Immature natural killer cell (primary cell): Measurements from ENCODE around the gene NAT9. TPM values are rescaled to one million over a fixed set of nuclear protein-coding genes. Genes with fewer than 3 reads are reported as not detected.

Experiments
- DNase-seq, 3 donors: peaks; one replicate each; pipeline ENCODE4 v3.0.0; 2022; ENCODE audit warnings: mixed read lengths in 1 of 3
- H3K27ac Mint-ChIP-seq, 6 donors: one replicate each; pipeline ENCODE4 v1.8.0; 2020; ENCODE audit warnings: mixed read lengths in 6 of 6, mild to moderate bottlenecking in 5 of 6, inconsistent platforms in 4 of 6, moderate library complexity in 3 of 6
- H3K27me3 Mint-ChIP-seq, 3 donors: one replicate each; pipeline ENCODE4 v1.8.0; 2020 to 2021; ENCODE audit warnings: low read depth in 3 of 3, mild to moderate bottlenecking in 3 of 3, mixed read lengths in 3 of 3, moderate library complexity in 3 of 3, inconsistent platforms in 1 of 3
- H3K36me3 Mint-ChIP-seq, 3 donors: one replicate each; pipeline ENCODE4 v1.8.0; 2020; ENCODE audit warnings: mixed read lengths in 3 of 3, inconsistent platforms in 2 of 3, mild to moderate bottlenecking in 2 of 3
- H3K4me1 Mint-ChIP-seq, 2 donors: one replicate each; pipeline ENCODE4 v1.8.0; 2020; ENCODE audit warnings: inconsistent platforms in 2 of 2, mild to moderate bottlenecking in 2 of 2, mixed read lengths in 2 of 2, moderate library complexity in 1 of 2
- H3K4me3 Mint-ChIP-seq, 5 donors: one replicate each; pipeline ENCODE4 v1.8.0; 2020; ENCODE audit warnings: mild to moderate bottlenecking in 5 of 5, mixed read lengths in 5 of 5, inconsistent platforms in 3 of 5, moderate library complexity in 3 of 5
- H3K9me3 Mint-ChIP-seq, 6 donors: one replicate each; pipeline ENCODE4 v1.8.0; 2020; ENCODE audit warnings: mild to moderate bottlenecking in 6 of 6, mixed read lengths in 6 of 6, inconsistent platforms in 4 of 6, moderate library complexity in 3 of 6
- polyA plus RNA-seq, 3 donors: library from polyadenylated mRNA; unstranded; fragments of 300-500 nt; fragmentation: Illumina TruSeq; gene quantifications; one replicate each; pipeline ENCODE4 v1.2.3, GENCODE V29; 2021

The NAT9 gene
- polyA plus RNA-seq, 3 donors from 2014 or later, result 4.3 to 11.2 (median 6.3) TPM

GRCh38 chr17:74798239-74798707 lies 22.1 kb upstream of the NAT9 start:
- H3K4me3 Mint-ChIP-seq, result no peak overlapping the region
- H3K9me3 Mint-ChIP-seq, result no peaks in the 10 kb centered on the region
- no peak overlapping the region for H3K27ac Mint-ChIP-seq
- H3K27me3 Mint-ChIP-seq, result no peaks in the 10 kb centered on the region
- DNase-seq, result no peak
- peaks cover 11 to 43% (median 19%) of the 10 kb centered on the region in 3 donors for H3K36me3 Mint-ChIP-seq
- H3K4me1 Mint-ChIP-seq, result no peaks in the 10 kb centered on the region

- H3K27ac Mint-ChIP-seq, result peak overlapping the region in 1 of 6 donors; percentile 22
- no peaks in the 10 kb centered on the region for H3K4me1 Mint-ChIP-seq
- H3K9me3 Mint-ChIP-seq, result no peaks in the 10 kb centered on the region
- no peak for DNase-seq
- H3K27me3 Mint-ChIP-seq, result no peaks in the 10 kb centered on the region
- peaks cover 16 to 45% (median 19%) of the 10 kb centered on the region in 3 donors for H3K36me3 Mint-ChIP-seq
- H3K4me3 Mint-ChIP-seq, result no peak overlapping the region
Measured at GRCh38 chr17:74797824-74798223, 21.7 kb upstream of the NAT9 start.

- H3K4me3 Mint-ChIP-seq, result no peak overlapping the region
- H3K27ac Mint-ChIP-seq, result no peak overlapping the region
- peaks cover 17 to 46% (median 19%) of the 10 kb centered on the region in 3 donors for H3K36me3 Mint-ChIP-seq
- DNase-seq, result no peak
- H3K27me3 Mint-ChIP-seq, result no peaks in the 10 kb centered on the region
- no peaks in the 10 kb centered on the region for H3K4me1 Mint-ChIP-seq
- no peaks in the 10 kb centered on the region for H3K9me3 Mint-ChIP-seq
Measured at GRCh38 chr17:74796866-74797265, 20.7 kb upstream of the NAT9 start.

GRCh38 chr17:74796211-74796610 lies 20.1 kb upstream of the NAT9 start:
- Mint-ChIP-seq H3K27ac (no peak overlapping the region), H3K27me3 (no peaks in the 10 kb centered on the region), H3K36me3 (peaks cover 17 to 50% (median 19%) of the 10 kb centered on the region in 3 donors), H3K4me1 (peaks cover 5 to 6% of the 10 kb centered on the region in 2 donors), H3K4me3 (no peak overlapping the region), H3K9me3 (no peaks in the 10 kb centered on the region)
- no peak for DNase-seq

GRCh38 chr17:74795327-74796020 lies 19.3 kb upstream of the NAT9 start:
- H3K4me3 Mint-ChIP-seq, result no peak overlapping the region
- H3K27me3 Mint-ChIP-seq, result no peaks in the 10 kb centered on the region
- H3K27ac Mint-ChIP-seq, result no peak overlapping the region
- peaks cover 12 to 13% of the 10 kb centered on the region in 2 donors for H3K4me1 Mint-ChIP-seq
- no peaks in the 10 kb centered on the region for H3K9me3 Mint-ChIP-seq
- peaks cover 18 to 47% (median 19%) of the 10 kb centered on the region in 3 donors for H3K36me3 Mint-ChIP-seq
- no peak for DNase-seq

GRCh38 chr17:74792586-74793105 lies 16.5 kb upstream of the NAT9 start:
- no peak for DNase-seq
- Mint-ChIP-seq H3K4me3 (no peak overlapping the region), H3K4me1 (peaks cover 13 to 14% of the 10 kb centered on the region in 2 donors), H3K9me3 (no peaks in the 10 kb centered on the region), H3K27ac (no peak overlapping the region), H3K27me3 (no peaks in the 10 kb centered on the region), H3K36me3 (peaks cover 18 to 32% (median 20%) of the 10 kb centered on the region in 3 donors)

- Mint-ChIP-seq H3K36me3 (peaks cover 14 to 31% (median 19%) of the 10 kb centered on the region in 3 donors), H3K9me3 (no peaks in the 10 kb centered on the region), H3K27me3 (peaks cover 0 to 2% (median 0%) of the 10 kb centered on the region in 3 donors), H3K27ac (peak overlapping the region in 1 of 6 donors; percentile 40), H3K4me3 (no peak overlapping the region), H3K4me1 (peaks cover 13 to 14% of the 10 kb centered on the region in 2 donors)
- DNase-seq, result no peak
Measured at GRCh38 chr17:74790161-74791058, 14.3 kb upstream of the NAT9 start.

GRCh38 chr17:74786431-74787055 lies 10.4 kb upstream of the NAT9 start:
- DNase-seq, result no peak
- Mint-ChIP-seq H3K4me1 (peaks cover 17 to 18% of the 10 kb centered on the region in 2 donors), H3K27ac (no peak overlapping the region), H3K27me3 (peaks cover 0 to 2% (median 0%) of the 10 kb centered on the region in 3 donors), H3K36me3 (peaks cover 6 to 18% (median 18%) of the 10 kb centered on the region in 3 donors), H3K9me3 (no peaks in the 10 kb centered on the region), H3K4me3 (no peak overlapping the region)

- H3K4me3 Mint-ChIP-seq, result no peak overlapping the region
- H3K9me3 Mint-ChIP-seq, result no peaks in the 10 kb centered on the region
- H3K27me3 Mint-ChIP-seq, result peaks cover 0 to 2% (median 0%) of the 10 kb centered on the region in 3 donors
- H3K27ac Mint-ChIP-seq, result no peak overlapping the region
- DNase-seq, result no peak
- peaks cover 18% of the 10 kb centered on the region in 2 donors for H3K4me1 Mint-ChIP-seq
- peaks cover 6 to 18% (median 15%) of the 10 kb centered on the region in 3 donors for H3K36me3 Mint-ChIP-seq
Measured at GRCh38 chr17:74785981-74786360, 9.8 kb upstream of the NAT9 start.

GRCh38 chr17:74785096-74785980 lies 9.2 kb upstream of the NAT9 start:
- Mint-ChIP-seq H3K4me1 (peaks cover 18% of the 10 kb centered on the region in 2 donors), H3K36me3 (peaks cover 3 to 18% (median 15%) of the 10 kb centered on the region in 3 donors), H3K4me3 (no peak overlapping the region), H3K27me3 (peaks cover 0 to 2% (median 0%) of the 10 kb centered on the region in 3 donors), H3K27ac (no peak overlapping the region), H3K9me3 (no peaks in the 10 kb centered on the region)
- DNase-seq, result no peak

GRCh38 chr17:74784125-74784810 lies 8.1 kb upstream of the NAT9 start:
- no peak overlapping the region for H3K4me3 Mint-ChIP-seq
- DNase-seq, result no peak
- H3K9me3 Mint-ChIP-seq, result no peaks in the 10 kb centered on the region
- peaks cover 3 to 18% (median 15%) of the 10 kb centered on the region in 3 donors for H3K36me3 Mint-ChIP-seq
- H3K4me1 Mint-ChIP-seq, result peaks cover 28 to 29% of the 10 kb centered on the region in 2 donors
- peaks cover 0 to 6% (median 0%) of the 10 kb centered on the region in 3 donors for H3K27me3 Mint-ChIP-seq
- H3K27ac Mint-ChIP-seq, result peak overlapping the region in 2 of 6 donors; percentile 47 to 51

- Mint-ChIP-seq H3K36me3 (peaks cover 0 to 15% (median 10%) of the 10 kb centered on the region in 3 donors), H3K4me1 (peaks cover 41 to 44% of the 10 kb centered on the region in 2 donors), H3K27me3 (peaks cover 0 to 6% (median 0%) of the 10 kb centered on the region in 3 donors), H3K4me3 (no peak overlapping the region), H3K9me3 (no peaks in the 10 kb centered on the region), H3K27ac (peak overlapping the region in 2 of 6 donors; percentile 60)
- DNase-seq, result no peak
Measured at GRCh38 chr17:74782571-74782970, 6.4 kb upstream of the NAT9 start.
